Measurements from ENCODE around the gene CFAP65. TPM values are rescaled to one million over a fixed set of nuclear protein-coding genes. Genes with fewer than 3 reads are reported as not detected.
A peak's percentile ranks its signal among the peaks of the same experiment; 100 is the strongest.

The CFAP65 gene
- total RNA-seq, 1 donor: not detected

DNA sequence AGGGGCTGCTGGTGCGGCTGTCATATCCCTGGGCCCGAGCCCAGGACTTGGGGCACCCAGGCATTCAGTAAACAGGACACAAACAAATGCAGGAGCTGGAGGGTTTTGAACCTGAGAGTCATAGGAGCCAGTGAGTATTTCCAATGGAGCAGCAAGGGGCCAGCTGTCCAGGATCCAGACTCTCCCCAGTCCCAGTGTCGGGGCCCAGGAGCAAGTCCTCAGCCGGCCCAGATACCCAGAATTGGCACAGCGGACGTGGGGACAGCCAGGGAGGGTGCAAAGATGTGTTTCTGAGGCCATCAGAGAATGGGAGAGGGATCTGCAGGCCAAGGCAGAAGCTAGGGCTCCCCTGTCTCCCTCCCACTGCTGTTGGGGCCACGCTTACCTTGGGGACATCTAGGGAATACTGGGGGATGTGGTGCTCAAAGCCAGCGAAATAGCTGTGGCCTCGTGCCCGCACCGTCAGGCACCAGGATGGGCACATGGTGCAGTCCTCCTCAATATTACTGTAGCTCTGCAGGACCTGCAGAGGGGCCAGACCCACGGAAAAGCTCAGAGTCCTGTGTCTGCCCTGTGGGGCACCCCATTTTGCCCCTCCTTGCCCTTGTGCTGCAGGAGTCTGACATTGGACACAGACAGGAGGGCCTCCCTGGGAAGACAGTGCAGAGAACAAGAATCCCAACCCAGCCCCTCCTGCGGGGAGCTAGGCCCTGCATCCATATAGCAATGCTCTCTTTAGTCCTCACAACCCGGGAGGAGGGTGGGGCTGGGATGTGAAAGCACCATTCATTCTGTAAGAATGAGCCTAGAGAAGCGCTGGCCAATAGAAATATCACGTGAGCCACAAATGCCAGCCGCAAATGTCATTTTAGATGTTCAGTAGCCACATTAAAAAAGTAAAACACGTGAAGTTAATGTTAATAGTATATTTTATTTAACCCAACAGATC, 15.4 kb downstream of the CFAP65 start:
- TF ChIP-seq, protein P1, sequence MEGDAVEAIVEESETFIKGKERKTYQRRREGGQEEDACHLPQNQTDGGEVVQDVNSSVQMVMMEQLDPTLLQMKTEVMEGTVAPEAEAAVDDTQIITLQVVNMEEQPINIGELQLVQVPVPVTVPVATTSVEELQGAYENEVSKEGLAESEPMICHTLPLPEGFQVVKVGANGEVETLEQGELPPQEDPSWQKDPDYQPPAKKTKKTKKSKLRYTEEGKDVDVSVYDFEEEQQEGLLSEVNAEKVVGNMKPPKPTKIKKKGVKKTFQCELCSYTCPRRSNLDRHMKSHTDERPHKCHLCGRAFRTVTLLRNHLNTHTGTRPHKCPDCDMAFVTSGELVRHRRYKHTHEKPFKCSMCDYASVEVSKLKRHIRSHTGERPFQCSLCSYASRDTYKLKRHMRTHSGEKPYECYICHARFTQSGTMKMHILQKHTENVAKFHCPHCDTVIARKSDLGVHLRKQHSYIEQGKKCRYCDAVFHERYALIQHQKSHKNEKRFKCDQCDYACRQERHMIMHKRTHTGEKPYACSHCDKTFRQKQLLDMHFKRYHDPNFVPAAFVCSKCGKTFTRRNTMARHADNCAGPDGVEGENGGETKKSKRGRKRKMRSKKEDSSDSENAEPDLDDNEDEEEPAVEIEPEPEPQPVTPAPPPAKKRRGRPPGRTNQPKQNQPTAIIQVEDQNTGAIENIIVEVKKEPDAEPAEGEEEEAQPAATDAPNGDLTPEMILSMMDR (IDR thresholded peaks at IDR 0.05; ENCODE audit: extremely low read depth, low read depth, low read length): no peak
- Histone ChIP-seq H3K9me3 (ENCODE audit: low read depth, low read length) (no peaks in the 10 kb centered on the region), H3K4me3 (ENCODE audit: insufficient read depth, low read length) (no peak overlapping the region), H3K27ac (ENCODE audit: low read depth, low read length) (no peak overlapping the region), H3K4me2 (ENCODE audit: insufficient read depth, low read length) (no peak overlapping the region), H2AFZ (ENCODE audit: low read length) (no peak overlapping the region), H3K4me1 (ENCODE audit: insufficient read depth, low read length) (no peaks in the 10 kb centered on the region), H3K36me3 (ENCODE audit: insufficient read depth, low read length) (no peaks in the 10 kb centered on the region), H3K27me3 (ENCODE audit: insufficient read depth, low read length) (peaks cover 16% of the 10 kb centered on the region), H4K20me1 (ENCODE audit: insufficient read depth, low read length) (peaks cover 3% of the 10 kb centered on the region), H3K79me2 (ENCODE audit: insufficient read depth, low read length) (no peaks in the 10 kb centered on the region)
- peak; percentile 84 for DNase-seq (ENCODE audit: insufficient read length, low spot score, missing footprints)

DNA sequence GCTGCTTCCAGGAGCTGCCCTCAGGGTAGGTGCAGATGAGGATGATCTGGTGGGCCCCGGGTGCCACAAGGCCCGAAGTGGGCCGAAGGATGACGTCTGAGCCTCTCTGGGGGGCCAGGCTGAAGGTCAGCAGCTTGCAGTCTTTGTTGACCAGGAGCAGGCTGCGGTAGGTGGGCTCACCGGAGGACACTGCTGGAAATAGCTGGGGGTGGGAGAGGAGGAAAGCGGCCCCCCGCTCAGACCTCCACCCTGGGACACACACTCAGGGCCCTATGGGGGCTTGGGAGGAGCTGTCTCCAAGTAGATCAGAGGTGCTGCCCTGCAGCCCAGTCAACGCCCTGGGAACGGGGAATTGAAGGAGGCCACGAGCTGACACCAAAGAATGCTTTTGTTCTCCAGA, 17.3 kb downstream of the CFAP65 start:
- no peak overlapping the region for H3K27ac ChIP-seq (ENCODE audit: low read depth, low read length)
- H3K79me2 ChIP-seq (ENCODE audit: insufficient read depth, low read length): no peaks in the 10 kb centered on the region
- TF ChIP-seq, protein P1 (IDR thresholded peaks at IDR 0.05; ENCODE audit: extremely low read depth, low read depth, low read length): no peak
- H3K4me3 ChIP-seq (ENCODE audit: insufficient read depth, low read length): no peak overlapping the region
- H3K27me3 ChIP-seq (ENCODE audit: insufficient read depth, low read length): peaks cover 16% of the 10 kb centered on the region
- DNase-seq (ENCODE audit: insufficient read length, low spot score, missing footprints): no peak
- no peaks in the 10 kb centered on the region for H3K4me1 ChIP-seq (ENCODE audit: insufficient read depth, low read length)
- H3K4me2 ChIP-seq (ENCODE audit: insufficient read depth, low read length): no peak overlapping the region
- no peak overlapping the region for H2AFZ ChIP-seq (ENCODE audit: low read length)
- H3K9me3 ChIP-seq (ENCODE audit: low read depth, low read length): no peaks in the 10 kb centered on the region
- no peaks in the 10 kb centered on the region for H4K20me1 ChIP-seq (ENCODE audit: insufficient read depth, low read length)
- no peaks in the 10 kb centered on the region for H3K36me3 ChIP-seq (ENCODE audit: insufficient read depth, low read length)

DNA sequence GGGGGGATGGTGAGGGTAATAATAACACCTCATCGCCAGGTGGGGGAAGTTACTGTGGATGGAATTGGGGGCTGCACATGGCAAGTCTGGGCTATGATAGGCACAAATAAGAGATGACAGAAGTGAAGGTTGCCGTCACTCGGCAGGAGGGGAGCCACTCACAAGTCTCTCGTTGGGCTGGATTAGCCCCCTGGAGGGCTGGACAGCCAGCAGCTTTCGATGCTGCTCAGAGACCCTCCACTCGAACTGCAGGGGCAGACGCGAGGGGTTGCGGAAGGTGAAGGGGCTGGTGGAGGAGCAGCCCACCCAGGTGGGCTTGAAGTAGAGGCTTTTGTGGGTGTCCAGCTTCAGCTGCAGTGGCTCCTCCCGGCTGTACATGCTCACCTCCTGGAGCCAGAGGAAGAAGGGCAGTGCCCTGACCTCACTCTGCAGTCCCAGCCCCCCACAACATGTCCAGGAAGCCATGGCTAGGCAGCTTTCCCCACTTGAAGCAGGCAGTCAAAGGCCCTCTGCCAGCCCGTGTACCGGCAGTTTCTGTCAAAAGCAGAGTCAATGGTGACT, 18.2 kb downstream of the CFAP65 start:
- Histone ChIP-seq H3K9me3 (ENCODE audit: low read depth, low read length) (no peaks in the 10 kb centered on the region), H3K27me3 (ENCODE audit: insufficient read depth, low read length) (peaks cover 21% of the 10 kb centered on the region)

More for the DNA sequence above, 18.2 kb downstream of the CFAP65 start:
- no peaks in the 10 kb centered on the region for H3K79me2 ChIP-seq (ENCODE audit: insufficient read depth, low read length)
- H3K4me2 ChIP-seq (ENCODE audit: insufficient read depth, low read length): no peak overlapping the region
- no peak overlapping the region for H3K27ac ChIP-seq (ENCODE audit: low read depth, low read length)
- no peak overlapping the region for H3K4me3 ChIP-seq (ENCODE audit: insufficient read depth, low read length)
- TF ChIP-seq, protein P1 (IDR thresholded peaks at IDR 0.05; ENCODE audit: extremely low read depth, low read depth, low read length): no peak
- no peaks in the 10 kb centered on the region for H4K20me1 ChIP-seq (ENCODE audit: insufficient read depth, low read length)
- no peaks in the 10 kb centered on the region for H3K4me1 ChIP-seq (ENCODE audit: insufficient read depth, low read length)
- H3K36me3 ChIP-seq (ENCODE audit: insufficient read depth, low read length): no peaks in the 10 kb centered on the region
- peak; percentile 68 for DNase-seq (ENCODE audit: insufficient read length, low spot score, missing footprints)
- no peak overlapping the region for H2AFZ ChIP-seq (ENCODE audit: low read length)
